RWPE2 (cell line): ENCODE results near the gene EHBP1L1.

ENCODE experiments used
- ATAC-seq: fragments of 200-7000 bp; cut with Tn5 transposase; 3 replicates; pipeline ENCODE4 v1.9.1; 2021; ENCODE audit warnings: low read depth
- DNase-seq: peaks from one replicate; pipeline ENCODE4 v3.0.0-alpha.2; 2020; ENCODE audit warnings: low spot score
- H3K27ac ChIP-seq: fragments of 450-650 bp; 2 replicates; pipeline ENCODE4 v1.5.1; 2017; ENCODE audit warnings: mild to moderate bottlenecking; ENCODE audit not compliant: poor library complexity, severe bottlenecking
- H3K27me3 ChIP-seq: fragments of 250-450 bp; sonication (Bioruptor Pico); 2 replicates; pipeline ENCODE4 v1.5.1; 2021; ENCODE audit warnings: mild to moderate bottlenecking, moderate library complexity; ENCODE audit not compliant: insufficient read depth, poor library complexity, severe bottlenecking
- H3K36me3 ChIP-seq: fragments of 250-450 bp; sonication (Bioruptor Pico); 2 replicates; pipeline ENCODE4 v1.5.1; 2020; ENCODE audit warnings: low read depth, mild to moderate bottlenecking, moderate library complexity
- H3K4me1 ChIP-seq: fragments of 250-450 bp; sonication (Bioruptor Pico); 2 replicates; pipeline ENCODE4 v1.5.1; 2021; ENCODE audit warnings: mild to moderate bottlenecking, moderate library complexity; ENCODE audit not compliant: insufficient read depth, poor library complexity, severe bottlenecking
- H3K4me3 ChIP-seq: fragments of 250-450 bp; sonication (Bioruptor Pico); 2 replicates; pipeline ENCODE4 v1.5.1; 2021; ENCODE audit warnings: mild to moderate bottlenecking, moderate library complexity; ENCODE audit not compliant: severe bottlenecking
- H3K9me3 ChIP-seq: fragments of 250-450 bp; sonication (Bioruptor Pico); 2 replicates; pipeline ENCODE4 v1.5.1; 2021; ENCODE audit warnings: mild to moderate bottlenecking, moderate library complexity; ENCODE audit not compliant: severe bottlenecking
- TF ChIP-seq, protein P1 (sequence below): fragments of 450-650 bp; IDR thresholded peaks from one replicate; pipeline ENCODE4 v1.5.1; 2017; ENCODE audit warnings: mild to moderate bottlenecking, moderate library complexity; ENCODE audit not compliant: poor library complexity, severe bottlenecking

Gene EHBP1L1

DNA sequence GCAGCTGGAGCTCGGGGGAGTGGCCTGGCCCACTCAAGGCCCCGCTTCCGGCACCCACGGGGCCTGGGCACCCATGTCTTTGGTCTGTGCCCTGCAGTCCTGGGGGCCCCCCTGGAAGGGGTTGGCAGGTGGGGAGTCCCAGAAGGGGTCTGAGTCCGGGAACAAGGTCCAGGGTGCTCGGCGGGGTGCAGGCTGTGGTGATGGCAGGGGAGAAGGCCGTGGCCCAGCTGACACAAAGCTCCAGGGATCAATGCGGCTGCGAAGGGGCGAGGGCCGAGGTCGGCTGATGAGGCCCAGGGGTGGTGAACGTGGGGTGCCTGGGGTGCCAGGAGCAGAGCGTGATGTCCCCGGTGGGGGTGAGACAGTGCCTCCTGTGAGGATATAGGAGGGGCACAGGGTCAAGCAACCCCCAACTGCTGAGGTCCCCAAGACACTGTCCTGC is 22.4 kb downstream of the EHBP1L1 start:
- Histone ChIP-seq H3K27ac (no peak overlapping the region), H3K4me3 (no peak overlapping the region), H3K9me3 (no peaks in the 10 kb centered on the region), H3K27me3 (no peaks in the 10 kb centered on the region), H3K4me1 (peaks cover under 1% of the 10 kb centered on the region), H3K36me3 (peaks cover 11% of the 10 kb centered on the region; the same call in 1 of the 2 replicates)
- TF ChIP-seq, protein P1, sequence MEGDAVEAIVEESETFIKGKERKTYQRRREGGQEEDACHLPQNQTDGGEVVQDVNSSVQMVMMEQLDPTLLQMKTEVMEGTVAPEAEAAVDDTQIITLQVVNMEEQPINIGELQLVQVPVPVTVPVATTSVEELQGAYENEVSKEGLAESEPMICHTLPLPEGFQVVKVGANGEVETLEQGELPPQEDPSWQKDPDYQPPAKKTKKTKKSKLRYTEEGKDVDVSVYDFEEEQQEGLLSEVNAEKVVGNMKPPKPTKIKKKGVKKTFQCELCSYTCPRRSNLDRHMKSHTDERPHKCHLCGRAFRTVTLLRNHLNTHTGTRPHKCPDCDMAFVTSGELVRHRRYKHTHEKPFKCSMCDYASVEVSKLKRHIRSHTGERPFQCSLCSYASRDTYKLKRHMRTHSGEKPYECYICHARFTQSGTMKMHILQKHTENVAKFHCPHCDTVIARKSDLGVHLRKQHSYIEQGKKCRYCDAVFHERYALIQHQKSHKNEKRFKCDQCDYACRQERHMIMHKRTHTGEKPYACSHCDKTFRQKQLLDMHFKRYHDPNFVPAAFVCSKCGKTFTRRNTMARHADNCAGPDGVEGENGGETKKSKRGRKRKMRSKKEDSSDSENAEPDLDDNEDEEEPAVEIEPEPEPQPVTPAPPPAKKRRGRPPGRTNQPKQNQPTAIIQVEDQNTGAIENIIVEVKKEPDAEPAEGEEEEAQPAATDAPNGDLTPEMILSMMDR: no peak
- ATAC-seq (no peak), DNase-seq (no peak)

DNA sequence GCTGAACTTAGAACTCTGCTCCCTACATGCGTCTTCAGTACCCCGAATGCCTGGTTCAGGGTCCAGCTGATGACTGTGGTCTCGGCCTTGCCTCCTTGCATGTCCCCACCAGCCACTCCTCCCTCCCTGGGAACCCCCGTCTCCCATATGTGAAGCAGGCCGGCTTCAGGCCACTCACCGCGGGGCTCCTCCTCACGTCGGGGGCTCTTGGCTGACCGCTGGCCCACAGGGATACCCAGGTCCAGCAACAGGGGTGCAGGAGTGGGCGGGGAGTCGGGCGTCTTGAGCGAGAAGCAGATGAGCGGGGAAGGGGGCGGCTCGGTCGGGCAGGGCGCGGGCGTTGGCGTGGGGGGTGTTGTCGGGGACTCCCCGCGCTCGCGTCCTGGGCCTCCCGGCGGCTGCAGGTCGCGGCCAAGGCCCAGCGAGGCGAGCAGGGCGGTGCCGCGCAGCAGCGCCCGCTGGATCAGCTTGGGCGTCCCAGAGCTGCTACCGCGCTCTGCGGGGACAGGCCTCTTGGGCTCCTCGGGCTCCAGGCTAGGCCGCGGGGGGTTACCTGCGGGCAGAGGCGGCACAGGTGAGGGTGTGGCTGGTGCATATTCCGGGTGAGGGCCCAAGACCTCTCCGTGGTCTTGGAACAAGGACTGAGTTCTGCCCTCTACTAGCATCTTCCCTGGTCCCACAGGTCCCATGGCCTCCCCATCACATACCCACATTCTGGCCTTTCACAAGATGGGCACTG is 23.5 kb downstream of the EHBP1L1 start:
- TF ChIP-seq, protein P1: no peak
- peaks cover 11% of the 10 kb centered on the region; the same call in 1 of the 2 replicates for H3K36me3 ChIP-seq
- ATAC-seq: no peak
- H3K27ac ChIP-seq: no peak overlapping the region
- H3K4me3 ChIP-seq: no peak overlapping the region
- no peak for DNase-seq
- no peaks in the 10 kb centered on the region for H3K4me1 ChIP-seq
- no peaks in the 10 kb centered on the region for H3K9me3 ChIP-seq
- no peaks in the 10 kb centered on the region for H3K27me3 ChIP-seq

DNA sequence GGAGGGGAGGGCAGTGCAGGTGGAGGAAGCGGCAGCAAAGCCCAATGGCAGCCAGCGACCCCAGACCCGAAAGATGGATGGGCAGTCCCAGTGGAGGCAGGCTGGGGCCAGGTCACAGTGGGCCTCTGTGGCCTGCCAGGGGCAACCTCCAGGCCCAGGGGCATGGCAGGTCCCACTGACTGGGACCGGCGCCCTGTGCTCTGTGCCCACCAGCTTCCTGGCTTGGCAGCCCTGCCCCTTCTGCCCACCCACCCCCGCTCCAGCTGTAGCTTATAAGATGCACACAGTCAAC is 24.0 kb downstream of the EHBP1L1 start:
- ATAC-seq: no peak
- Histone ChIP-seq H3K36me3 (peaks cover 12% of the 10 kb centered on the region; the same call in 1 of the 2 replicates), H3K9me3 (no peaks in the 10 kb centered on the region), H3K4me1 (no peaks in the 10 kb centered on the region), H3K4me3 (no peak overlapping the region), H3K27ac (no peak overlapping the region), H3K27me3 (no peaks in the 10 kb centered on the region)
- TF ChIP-seq, protein P1: no peak
- DNase-seq: no peak

DNA sequence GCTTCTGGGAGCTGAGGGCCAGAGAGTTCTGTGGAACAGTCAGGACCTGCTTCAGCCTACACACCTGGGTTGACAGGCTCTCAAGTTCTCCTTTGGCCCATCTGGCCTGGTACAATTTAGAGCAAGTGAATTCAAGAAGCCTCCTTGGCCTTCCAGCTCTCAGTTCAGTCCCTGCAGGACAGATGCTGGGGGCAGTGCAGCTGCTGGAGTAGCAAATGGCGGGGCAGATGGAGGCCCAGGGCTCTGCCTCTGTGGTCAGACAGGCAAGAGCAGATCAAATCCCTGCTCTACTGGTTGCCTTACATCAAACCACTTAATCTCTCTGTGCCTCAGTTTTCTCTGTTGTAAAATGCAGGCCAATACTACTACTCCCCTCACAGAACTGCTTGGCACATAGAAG is 28.4 kb downstream of the EHBP1L1 start:
- TF ChIP-seq, protein P1: no peak
- Histone ChIP-seq H3K4me3 (no peak overlapping the region), H3K9me3 (no peaks in the 10 kb centered on the region), H3K4me1 (no peaks in the 10 kb centered on the region), H3K27ac (no peak overlapping the region), H3K36me3 (peaks cover 27% of the 10 kb centered on the region), H3K27me3 (no peaks in the 10 kb centered on the region)
- DNase-seq: no peak
- ATAC-seq: no peak

DNA sequence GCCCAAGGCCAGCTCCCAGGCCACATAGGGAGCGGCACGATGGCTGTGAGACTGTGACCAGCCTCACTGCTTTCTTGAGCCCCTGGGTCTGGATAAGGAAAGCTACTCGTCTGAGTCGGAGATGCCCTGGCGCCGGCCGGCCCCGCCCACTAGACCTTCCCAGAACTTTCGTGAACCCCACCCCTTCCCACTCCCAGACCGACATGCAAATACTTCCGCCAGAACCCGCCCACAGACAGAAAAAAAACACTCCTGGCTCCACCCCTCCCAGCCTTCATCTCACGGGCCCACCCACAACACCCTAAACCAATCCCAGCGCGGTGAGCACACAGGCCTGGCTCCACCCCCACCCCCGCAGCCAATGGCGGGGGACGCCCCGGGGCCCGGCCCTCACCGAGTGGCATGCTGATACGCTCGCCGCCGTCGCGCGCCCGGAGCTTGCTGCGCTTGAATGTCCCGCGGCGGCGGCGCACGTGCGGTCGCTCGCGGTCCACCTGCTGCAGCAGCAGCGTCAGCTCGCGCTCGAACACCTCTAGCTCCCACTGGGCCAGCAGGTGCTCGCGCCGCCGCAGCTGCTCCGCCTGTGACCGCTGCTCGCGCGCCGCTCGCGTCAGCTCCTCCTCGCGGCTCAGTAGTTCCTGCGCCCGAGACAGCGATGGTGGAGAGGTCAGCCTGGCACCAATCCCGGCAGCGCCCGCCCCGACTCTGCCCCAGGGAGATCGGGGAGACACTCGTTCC is 31.2 kb downstream of the EHBP1L1 start:
- no peak overlapping the region for H3K4me3 ChIP-seq
- H3K4me1 ChIP-seq: no peaks in the 10 kb centered on the region
- no peak overlapping the region for H3K27ac ChIP-seq
- TF ChIP-seq, protein P1: no peak
- ATAC-seq (peak; percentile 83), DNase-seq (no peak)
- no peaks in the 10 kb centered on the region for H3K9me3 ChIP-seq
- H3K36me3 ChIP-seq: peaks cover 27% of the 10 kb centered on the region
- H3K27me3 ChIP-seq: no peaks in the 10 kb centered on the region
